AG10803 (cell line): Measurements from ENCODE around the gene RNF144B.
A peak's percentile ranks its signal among the peaks of the same experiment; 100 is the strongest.

Source experiments
- DNase-seq: peaks from one replicate; pipeline ENCODE4 v3.0.0; 2010; ENCODE audit warnings: low read depth
- H3K4me3 ChIP-seq: 2 replicates; pipeline ENCODE4 v1.5.1; 2011; ENCODE audit warnings: mild to moderate bottlenecking, low read length, control low read depth
- CTCF ChIP-seq: conservative IDR thresholded peaks from 2 replicates; pipeline ENCODE4 v1.5.1; 2011; ENCODE audit warnings: mild to moderate bottlenecking, low read length, control low read depth, inconsistent platforms

Gene RNF144B

GRCh38 chr6:18387061-18387721 is at the start of gene RNF144B:
Gene RNF144B, plus strand, starts transcription at chr6:18387350. Its CDS starts 12,185 bp downstream, at chr6:18399535.
- DNase-seq, result peak; percentile 70
- TF ChIP-seq CTCF, result no peak
- peak within 1 kb of the TSS; percentile 81 for H3K4me3 ChIP-seq

- TF ChIP-seq CTCF, result no peak
- DNase-seq, result no peak
- H3K4me3 ChIP-seq, result no peak overlapping the region
These were observed 47.6 kb upstream of the RNF144B start for GRCh38 chr6:18339599-18339998.

GRCh38 chr6:18340781-18341551 is 46.2 kb upstream of the RNF144B start:
- no peak for TF ChIP-seq CTCF
- no peak for DNase-seq
- H3K4me3 ChIP-seq, result no peak overlapping the region

- no peak for DNase-seq
- H3K4me3 ChIP-seq, result no peak overlapping the region
- no peak for TF ChIP-seq CTCF
These were observed 44.9 kb upstream of the RNF144B start for GRCh38 chr6:18342223-18342622.

- no peak overlapping the region for H3K4me3 ChIP-seq
- DNase-seq, result peak; percentile 32
- no peak for TF ChIP-seq CTCF
These were observed 43.4 kb upstream of the RNF144B start for GRCh38 chr6:18343741-18344140.

GRCh38 chr6:18347021-18347577 is 40.1 kb upstream of the RNF144B start:
- TF ChIP-seq CTCF, result no peak
- no peak overlapping the region for H3K4me3 ChIP-seq

More at GRCh38 chr6:18347021-18347577, 40.1 kb upstream of the RNF144B start:
- DNase-seq, result no peak
